CD8-positive, alpha-beta memory T cell (primary cell): ENCODE results near the gene HFM1. TPM values are rescaled to one million over a fixed set of nuclear protein-coding genes. Genes with fewer than 3 reads are reported as not detected.

Experiments
- CTCF ChIA-PET: fragments of 350-600 bp; sonication (Branson Sonifier 250); formaldehyde crosslinking; loops from one replicate; lab custom pipeline; 2021; ENCODE audit warnings: antibody characterized with exemption; lab: Charles Lee
- POLR2A ChIA-PET: fragments of 350-600 bp; sonication (Branson Sonifier 250); formaldehyde crosslinking; loops from one replicate; lab custom pipeline; 2021; ENCODE audit warnings: antibody characterized with exemption; lab: Charles Lee
- DNase-seq, 5 donors: peaks; one replicate each; pipeline versions ENCODE4 v3.0.0 to v3.0.0-alpha.2; 2020 to 2022; ENCODE audit warnings: mixed read lengths in 1 of 5
- H3K27ac ChIP-seq: one replicate; pipeline ENCODE4 v1.7.0; 2013; ENCODE audit warnings: low read depth, mild to moderate bottlenecking, low read length, moderate library complexity
- H3K27me3 ChIP-seq: 2 replicates; pipeline ENCODE4 v1.7.0; 2013; ENCODE audit warnings: low read length, mild to moderate bottlenecking; ENCODE audit not compliant: insufficient read depth, poor library complexity, severe bottlenecking
- H3K36me3 ChIP-seq: 2 replicates; pipeline ENCODE4 v1.7.0; 2013; ENCODE audit warnings: mild to moderate bottlenecking, low read length, moderate library complexity; ENCODE audit not compliant: insufficient read depth
- H3K4me1 ChIP-seq: 2 replicates; pipeline ENCODE4 v1.7.0; 2013; ENCODE audit warnings: mild to moderate bottlenecking, low read length, moderate library complexity; ENCODE audit not compliant: insufficient read depth
- H3K4me3 ChIP-seq: 2 replicates; pipeline ENCODE4 v1.7.0; 2013; ENCODE audit warnings: mild to moderate bottlenecking, low read length
- H3K9me3 ChIP-seq: 2 replicates; pipeline ENCODE4 v1.7.0; 2013; ENCODE audit warnings: mild to moderate bottlenecking, low read length
- H3K27ac Mint-ChIP-seq, 8 donors: one replicate each; pipeline ENCODE4 v1.8.0; 2020 to 2021; ENCODE audit warnings: mixed read lengths in 8 of 8, mild to moderate bottlenecking in 6 of 8, inconsistent platforms in 3 of 8, moderate library complexity in 3 of 8
- H3K27me3 Mint-ChIP-seq, 2 donors: one replicate each; pipeline ENCODE4 v1.8.0; 2020 to 2021; ENCODE audit warnings: mixed read lengths in 2 of 2, mild to moderate bottlenecking in 1 of 2, moderate library complexity in 1 of 2
- H3K36me3 Mint-ChIP-seq, 3 donors: one replicate each; pipeline ENCODE4 v1.8.0; 2020 to 2021; ENCODE audit warnings: mixed read lengths in 3 of 3, inconsistent platforms in 1 of 3, mild to moderate bottlenecking in 1 of 3
- H3K4me1 Mint-ChIP-seq, 3 donors: one replicate each; pipeline ENCODE4 v1.8.0; 2020 to 2021; ENCODE audit warnings: mixed read lengths in 3 of 3, inconsistent platforms in 1 of 3, mild to moderate bottlenecking in 1 of 3
- H3K4me3 Mint-ChIP-seq, 7 donors: one replicate each; pipeline ENCODE4 v1.8.0; 2020 to 2021; ENCODE audit warnings: mixed read lengths in 7 of 7, mild to moderate bottlenecking in 6 of 7, moderate library complexity in 4 of 7, inconsistent platforms in 2 of 7
- H3K9me3 Mint-ChIP-seq, 5 donors: one replicate each; pipeline ENCODE4 v1.8.0; 2020 to 2022; ENCODE audit warnings: mixed read lengths in 5 of 5, mild to moderate bottlenecking in 3 of 5, moderate library complexity in 2 of 5, inconsistent platforms in 1 of 5
- polyA plus RNA-seq: library from polyadenylated mRNA; unstranded; fragments of 300-500 nt; fragmentation: Illumina TruSeq; gene quantifications from one replicate; pipeline ENCODE4 v1.2.3, GENCODE V29; 2021
- total RNA-seq, 2 experiments: library from RNA; stranded (reverse); gene quantifications; one replicate each; pipeline ENCODE4 v1.2.3, GENCODE V29; 2021

The HFM1 gene
- total and polyA plus RNA-seq, 3 experiments from 2014 or later = not detected

DNA sequence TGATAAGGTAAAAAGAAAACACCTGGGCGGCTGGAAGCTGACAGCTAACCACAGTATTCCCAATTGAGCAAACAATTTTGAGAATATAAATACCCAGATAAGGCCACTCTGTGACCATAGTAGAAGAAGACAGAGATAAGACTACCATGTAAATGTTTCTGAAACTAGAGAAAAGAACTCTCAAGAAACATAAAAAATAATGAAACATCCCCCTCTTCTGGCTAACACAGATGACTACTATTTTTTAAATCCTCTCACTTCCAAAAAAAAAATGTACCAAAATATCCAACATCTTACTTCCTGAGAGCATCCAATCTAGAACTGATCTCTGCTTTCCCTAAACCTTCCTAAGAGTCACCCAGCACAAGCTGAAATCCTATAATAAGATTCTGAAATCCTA lies 125.9 kb downstream of the HFM1 start:
- Mint-ChIP-seq H3K36me3 (no peaks in the 10 kb centered on the region), H3K4me1 (no peaks in the 10 kb centered on the region), H3K9me3 (no peaks in the 10 kb centered on the region), H3K27me3 (peaks cover 3 to 11% of the 10 kb centered on the region in 2 donors), H3K4me3 (no peak overlapping the region), H3K27ac (no peak overlapping the region)
- ChIA-PET CTCF (interaction anchor here (1.2 to 1.4 kb wide), 3 partner anchors 8 to 113 kb away, joined by 3 to 5 read pairs (median 4); no protein-coding TSS in a partner anchor), POLR2A (no interaction called here)
- DNase-seq = no peak
- H3K4me3 ChIP-seq = no peak overlapping the region
- no peaks in the 10 kb centered on the region for H3K4me1 ChIP-seq
- H3K36me3 ChIP-seq = no peaks in the 10 kb centered on the region
- no peaks in the 10 kb centered on the region for H3K9me3 ChIP-seq
- no peaks in the 10 kb centered on the region for H3K27me3 ChIP-seq
- no peak overlapping the region for H3K27ac ChIP-seq

DNA sequence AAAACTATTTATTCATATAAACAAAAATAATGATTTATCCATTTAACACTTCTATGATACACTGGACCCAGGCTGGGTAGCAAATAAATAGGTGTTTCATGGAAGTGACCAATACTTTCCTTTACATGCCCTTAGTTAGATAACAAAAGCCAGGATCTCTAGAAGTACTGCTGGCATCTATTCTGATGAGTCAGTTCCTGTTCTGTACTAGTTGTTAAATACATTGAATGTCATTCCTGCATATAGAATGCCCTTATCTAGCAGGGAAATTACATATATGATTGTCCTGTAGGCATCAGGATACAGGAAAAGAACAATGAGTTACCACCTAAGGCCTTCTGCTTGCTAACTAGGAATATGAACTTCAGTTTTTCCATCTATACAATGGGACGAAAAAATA lies 130.8 kb downstream of the HFM1 start:
- no peaks in the 10 kb centered on the region for H3K4me1 ChIP-seq
- no peak overlapping the region for H3K4me3 ChIP-seq
- Mint-ChIP-seq H3K9me3 (no peaks in the 10 kb centered on the region), H3K27me3 (peaks cover 3 to 4% of the 10 kb centered on the region in 2 donors), H3K27ac (no peak overlapping the region), H3K4me3 (no peak overlapping the region), H3K4me1 (no peaks in the 10 kb centered on the region), H3K36me3 (no peaks in the 10 kb centered on the region)
- no peak for DNase-seq
- H3K27ac ChIP-seq = no peak overlapping the region
- H3K9me3 ChIP-seq = no peaks in the 10 kb centered on the region
- H3K27me3 ChIP-seq = no peaks in the 10 kb centered on the region
- CTCF ChIA-PET = no interaction called here
- POLR2A ChIA-PET = no interaction called here
- no peaks in the 10 kb centered on the region for H3K36me3 ChIP-seq

DNA sequence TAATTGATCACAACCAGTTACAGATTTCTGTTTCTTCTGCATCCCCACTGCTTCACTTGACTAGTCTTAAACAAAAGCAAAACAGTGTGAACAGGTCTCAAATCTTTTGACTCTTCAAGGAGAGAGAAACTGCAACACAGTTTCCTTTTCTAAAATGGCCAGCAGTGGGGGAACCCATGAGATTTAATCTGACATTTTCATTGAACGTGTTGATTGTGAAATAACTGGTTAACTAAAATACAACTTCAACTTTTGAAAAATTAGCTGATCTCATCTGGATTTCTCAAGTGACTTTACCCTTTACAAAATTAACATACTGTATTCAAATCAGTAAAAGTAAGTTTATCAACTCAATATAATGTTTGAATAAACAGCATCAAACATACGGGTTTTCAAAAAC lies 143.0 kb downstream of the HFM1 start:
- no peaks in the 10 kb centered on the region for H3K9me3 ChIP-seq
- Mint-ChIP-seq H3K27ac (no peak overlapping the region), H3K36me3 (no peaks in the 10 kb centered on the region), H3K4me3 (no peak overlapping the region), H3K9me3 (no peaks in the 10 kb centered on the region), H3K4me1 (no peaks in the 10 kb centered on the region), H3K27me3 (peaks cover 8 to 19% of the 10 kb centered on the region in 2 donors)
- no peaks in the 10 kb centered on the region for H3K4me1 ChIP-seq
- no peaks in the 10 kb centered on the region for H3K27me3 ChIP-seq
- ChIA-PET POLR2A (no interaction called here), CTCF (no interaction called here)
- DNase-seq = no peak
- no peaks in the 10 kb centered on the region for H3K36me3 ChIP-seq
- no peak overlapping the region for H3K27ac ChIP-seq
- no peak overlapping the region for H3K4me3 ChIP-seq

DNA sequence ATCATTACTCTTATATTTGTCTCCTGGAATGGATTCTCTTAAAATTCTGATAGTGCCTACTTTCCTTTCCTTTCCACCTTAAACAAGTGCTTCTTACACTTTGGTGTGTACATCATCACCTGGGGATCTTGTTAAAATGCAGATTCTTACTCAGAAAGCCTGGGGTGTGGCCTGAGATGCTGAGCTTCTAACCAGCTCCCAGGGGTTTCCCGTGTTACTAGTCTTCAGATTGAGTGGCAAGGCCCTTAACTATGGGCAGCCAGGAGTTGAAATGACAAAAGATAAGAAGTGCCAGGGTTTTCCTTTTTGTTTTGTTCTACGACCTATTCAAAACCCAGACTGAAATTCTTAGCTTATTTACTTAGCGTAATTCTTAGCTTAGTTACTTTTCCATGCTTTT lies 159.2 kb downstream of the HFM1 start:
- H3K27me3 Mint-ChIP-seq = peaks cover 2 to 19% of the 10 kb centered on the region in 2 donors
- no peaks in the 10 kb centered on the region for H3K36me3 Mint-ChIP-seq
- H3K27ac Mint-ChIP-seq = no peak overlapping the region
- no peak for DNase-seq
- H3K4me1 Mint-ChIP-seq = no peaks in the 10 kb centered on the region
- Histone ChIP-seq H3K27me3 (no peaks in the 10 kb centered on the region), H3K36me3 (no peaks in the 10 kb centered on the region), H3K4me1 (no peaks in the 10 kb centered on the region), H3K4me3 (no peak overlapping the region), H3K27ac (no peak overlapping the region), H3K9me3 (no peaks in the 10 kb centered on the region)
- peaks cover 0 to 4% (median 0%) of the 10 kb centered on the region in 5 donors for H3K9me3 Mint-ChIP-seq
- no peak overlapping the region for H3K4me3 Mint-ChIP-seq
- ChIA-PET CTCF (no interaction called here), POLR2A (no interaction called here)

DNA sequence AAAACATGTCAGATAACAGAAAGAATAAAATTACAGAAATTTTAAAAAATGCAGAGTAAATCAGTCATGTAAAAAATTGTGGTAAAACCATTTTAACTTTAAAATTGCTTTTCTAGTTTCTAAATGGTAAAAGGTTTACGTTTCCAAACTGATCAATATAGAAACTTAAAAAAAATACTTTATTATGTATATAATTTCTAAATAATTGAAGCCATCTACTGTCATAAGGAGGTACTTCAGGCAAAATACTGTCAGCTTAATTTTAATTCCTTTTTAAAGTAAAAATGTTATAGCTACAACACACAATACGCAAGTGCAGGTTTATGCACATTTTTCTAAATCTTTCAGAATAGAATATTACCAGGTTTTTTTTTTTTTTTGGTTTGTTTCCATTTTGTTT lies 159.9 kb downstream of the HFM1 start:
- H3K9me3 Mint-ChIP-seq = peaks cover 0 to 4% (median 0%) of the 10 kb centered on the region in 5 donors
- no peaks in the 10 kb centered on the region for H3K4me1 Mint-ChIP-seq
- CTCF ChIA-PET = no interaction called here
- POLR2A ChIA-PET = no interaction called here
- no peaks in the 10 kb centered on the region for H3K4me1 ChIP-seq
- H3K27ac ChIP-seq = no peak overlapping the region
- no peak overlapping the region for H3K4me3 Mint-ChIP-seq
- H3K4me3 ChIP-seq = no peak overlapping the region
- no peaks in the 10 kb centered on the region for H3K9me3 ChIP-seq
- no peaks in the 10 kb centered on the region for H3K36me3 Mint-ChIP-seq
- no peak for DNase-seq
- no peaks in the 10 kb centered on the region for H3K27me3 ChIP-seq
- no peak overlapping the region for H3K27ac Mint-ChIP-seq
- H3K27me3 Mint-ChIP-seq = peaks cover 0 to 12% of the 10 kb centered on the region in 2 donors
- no peaks in the 10 kb centered on the region for H3K36me3 ChIP-seq

DNA sequence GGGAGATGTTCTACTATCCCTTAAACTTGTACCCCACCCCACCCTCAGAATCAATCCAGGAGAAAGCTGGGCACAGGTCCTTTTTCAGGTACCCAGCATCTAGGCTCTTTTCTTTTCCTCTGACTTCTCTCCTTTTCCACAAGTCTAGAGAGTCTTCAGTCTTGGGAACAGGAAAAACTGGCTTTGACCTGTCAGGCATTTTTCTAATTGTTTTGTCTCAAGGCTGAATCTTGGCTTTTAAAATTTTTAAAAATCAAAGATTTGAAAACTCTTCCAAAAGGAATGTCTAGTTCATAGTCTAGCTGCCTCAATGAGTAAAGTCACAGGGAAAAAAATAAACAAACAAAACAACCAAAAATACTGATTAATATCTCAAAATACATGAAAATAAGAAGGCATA lies 161.5 kb downstream of the HFM1 start:
- DNase-seq = no peak
- Histone ChIP-seq H3K36me3 (no peaks in the 10 kb centered on the region), H3K4me3 (no peak overlapping the region), H3K27ac (no peak overlapping the region), H3K4me1 (no peaks in the 10 kb centered on the region), H3K9me3 (no peaks in the 10 kb centered on the region), H3K27me3 (no peaks in the 10 kb centered on the region)
- ChIA-PET POLR2A (no interaction called here), CTCF (no interaction called here)
- no peaks in the 10 kb centered on the region for H3K36me3 Mint-ChIP-seq
- H3K27ac Mint-ChIP-seq = no peak overlapping the region
- H3K27me3 Mint-ChIP-seq = peaks cover 3 to 4% of the 10 kb centered on the region in 2 donors
- peaks cover 0 to 4% (median 0%) of the 10 kb centered on the region in 5 donors for H3K9me3 Mint-ChIP-seq
- no peaks in the 10 kb centered on the region for H3K4me1 Mint-ChIP-seq
- H3K4me3 Mint-ChIP-seq = no peak overlapping the region

DNA sequence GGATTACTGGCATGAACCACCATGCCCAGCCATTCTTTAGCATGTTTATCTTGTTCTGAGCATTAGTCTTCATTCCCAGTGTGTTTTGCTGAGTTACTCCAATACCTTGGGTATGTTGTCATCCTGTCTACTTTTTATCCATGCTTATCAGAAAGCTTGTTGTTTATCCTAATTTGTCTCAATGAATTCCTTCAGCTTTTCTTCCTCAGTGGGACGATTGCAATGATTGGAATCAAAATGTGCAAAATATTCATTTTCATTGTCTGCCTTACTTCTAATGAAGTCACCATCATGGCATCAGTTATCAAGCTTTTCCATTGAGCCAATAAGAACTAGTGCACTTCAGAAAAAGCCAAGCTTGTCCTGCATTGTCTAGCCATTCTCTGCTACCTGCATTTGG lies 170.5 kb downstream of the HFM1 start:
- Histone ChIP-seq H3K4me1 (no peaks in the 10 kb centered on the region), H3K27me3 (no peaks in the 10 kb centered on the region), H3K9me3 (no peaks in the 10 kb centered on the region), H3K27ac (no peak overlapping the region), H3K36me3 (no peaks in the 10 kb centered on the region), H3K4me3 (no peak overlapping the region)
- CTCF ChIA-PET = no interaction called here
- no peak for DNase-seq
- H3K36me3 Mint-ChIP-seq = no peaks in the 10 kb centered on the region
- peaks cover 7 to 24% of the 10 kb centered on the region in 2 donors for H3K27me3 Mint-ChIP-seq
- peak overlapping the region in 1 of 8 donors; percentile 51 for H3K27ac Mint-ChIP-seq
- H3K9me3 Mint-ChIP-seq = no peaks in the 10 kb centered on the region
- H3K4me1 Mint-ChIP-seq = no peaks in the 10 kb centered on the region
- POLR2A ChIA-PET = no interaction called here
- H3K4me3 Mint-ChIP-seq = no peak overlapping the region

DNA sequence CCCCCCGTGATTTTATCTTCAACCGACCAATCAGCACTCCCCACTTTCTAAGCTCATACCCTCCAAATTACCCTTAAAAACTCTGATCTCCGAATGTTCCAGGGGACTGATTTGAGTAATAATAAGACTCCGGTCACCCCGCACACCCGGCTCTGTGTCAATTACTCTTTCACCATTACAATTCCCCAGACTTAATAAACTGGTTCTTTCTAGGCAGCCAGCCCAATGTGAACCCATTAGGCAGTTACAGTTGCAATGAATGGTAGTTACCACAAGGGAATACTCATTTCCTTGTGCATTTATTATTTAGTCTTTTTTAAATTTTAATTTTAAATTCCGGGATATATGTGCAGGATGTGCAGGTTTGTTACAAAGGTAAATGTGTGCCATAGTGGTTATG lies 177.9 kb downstream of the HFM1 start:
- Mint-ChIP-seq H3K4me3 (no peak overlapping the region), H3K27me3 (peaks cover 2 to 9% of the 10 kb centered on the region in 2 donors), H3K9me3 (no peaks in the 10 kb centered on the region), H3K4me1 (no peaks in the 10 kb centered on the region), H3K36me3 (no peaks in the 10 kb centered on the region), H3K27ac (no peak overlapping the region)
- Histone ChIP-seq H3K36me3 (no peaks in the 10 kb centered on the region), H3K4me1 (no peaks in the 10 kb centered on the region), H3K27me3 (no peaks in the 10 kb centered on the region), H3K4me3 (no peak overlapping the region), H3K9me3 (no peaks in the 10 kb centered on the region), H3K27ac (no peak overlapping the region)
- DNase-seq = no peak
- ChIA-PET POLR2A (no interaction called here), CTCF (no interaction called here)

DNA sequence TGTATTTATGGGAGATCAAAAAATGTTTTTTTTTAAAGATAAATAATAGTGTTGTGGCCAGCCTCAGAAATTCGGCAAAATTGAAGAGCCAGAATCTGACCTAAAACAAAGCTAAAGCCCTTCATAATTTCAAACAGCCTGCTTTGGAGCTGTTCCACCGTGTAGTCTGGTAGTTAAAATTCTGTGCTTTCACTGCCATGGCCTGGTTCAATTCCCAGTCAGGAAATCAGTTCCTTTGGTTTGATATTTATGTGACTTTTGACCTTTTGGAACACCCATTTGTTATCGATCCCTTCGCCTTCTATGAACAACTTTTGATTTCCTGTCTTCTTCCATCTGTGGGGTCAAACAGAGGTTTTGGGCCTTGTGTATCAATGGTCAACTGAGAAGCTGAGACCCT lies 179.8 kb downstream of the HFM1 start:
- Mint-ChIP-seq H3K4me1 (no peaks in the 10 kb centered on the region), H3K27ac (no peak overlapping the region), H3K9me3 (peaks cover 0 to 7% (median 3%) of the 10 kb centered on the region in 5 donors), H3K27me3 (peaks cover 7 to 13% of the 10 kb centered on the region in 2 donors), H3K36me3 (no peaks in the 10 kb centered on the region), H3K4me3 (no peak overlapping the region)
- Histone ChIP-seq H3K9me3 (no peaks in the 10 kb centered on the region), H3K4me3 (no peak overlapping the region), H3K36me3 (no peaks in the 10 kb centered on the region), H3K4me1 (no peaks in the 10 kb centered on the region), H3K27ac (no peak overlapping the region), H3K27me3 (no peaks in the 10 kb centered on the region)
- no peak for DNase-seq
- ChIA-PET POLR2A (no interaction called here), CTCF (no interaction called here)
